Duodenal mucosa (tissue), 2 donors: ENCODE measurements around the gene SPIRE1.
"Not testable (repeated sequence)": the region's sequence is repeated elsewhere in the genome, so short reads cannot be mapped to it uniquely, and the experiment has no call there.

Experiments used
- H3K27ac ChIP-seq: one replicate; pipeline ENCODE4 v1.7.0; 2013; ENCODE audit warnings: low read depth, low read length
- H3K27me3 ChIP-seq, 2 donors: one replicate each; pipeline ENCODE4 v1.7.0; 2013; ENCODE audit warnings: low read length in 2 of 2, control low read depth in 1 of 2; ENCODE audit not compliant: insufficient read depth in 2 of 2, control insufficient read depth in 1 of 2
- H3K36me3 ChIP-seq, 2 donors: one replicate each; pipeline ENCODE4 v1.7.0; 2013; ENCODE audit warnings: low read length in 2 of 2, control low read depth in 1 of 2; ENCODE audit not compliant: insufficient read depth in 2 of 2, control insufficient read depth in 1 of 2
- H3K4me1 ChIP-seq, 2 donors: one replicate each; pipeline ENCODE4 v1.7.0; 2013; ENCODE audit warnings: low read length in 2 of 2, control low read depth in 1 of 2; ENCODE audit not compliant: insufficient read depth in 2 of 2, control insufficient read depth in 1 of 2
- H3K4me3 ChIP-seq, 2 donors: one replicate each; pipeline ENCODE4 v1.7.0; 2013; ENCODE audit warnings: low read length in 2 of 2, low read depth in 1 of 2
- H3K9ac ChIP-seq, 2 donors: one replicate each; pipeline ENCODE4 v1.7.0; 2013; ENCODE audit warnings: low read length in 2 of 2, low read depth in 1 of 2
- H3K9me3 ChIP-seq, 2 donors: one replicate each; pipeline ENCODE4 v1.7.0; 2013; ENCODE audit warnings: low read length in 2 of 2, control low read depth in 1 of 2; ENCODE audit not compliant: control insufficient read depth in 1 of 2

SPIRE1 gene

GRCh38 chr18:12500986-12501385, 156.9 kb downstream of the SPIRE1 start:
- Histone ChIP-seq H3K9ac (no peak overlapping the region), H3K4me1 (no peaks in the 10 kb centered on the region), H3K27ac (no peak overlapping the region), H3K9me3 (no peaks in the 10 kb centered on the region), H3K27me3 (no peaks in the 10 kb centered on the region), H3K36me3 (no peaks in the 10 kb centered on the region), H3K4me3 (no peak overlapping the region)

DNA sequence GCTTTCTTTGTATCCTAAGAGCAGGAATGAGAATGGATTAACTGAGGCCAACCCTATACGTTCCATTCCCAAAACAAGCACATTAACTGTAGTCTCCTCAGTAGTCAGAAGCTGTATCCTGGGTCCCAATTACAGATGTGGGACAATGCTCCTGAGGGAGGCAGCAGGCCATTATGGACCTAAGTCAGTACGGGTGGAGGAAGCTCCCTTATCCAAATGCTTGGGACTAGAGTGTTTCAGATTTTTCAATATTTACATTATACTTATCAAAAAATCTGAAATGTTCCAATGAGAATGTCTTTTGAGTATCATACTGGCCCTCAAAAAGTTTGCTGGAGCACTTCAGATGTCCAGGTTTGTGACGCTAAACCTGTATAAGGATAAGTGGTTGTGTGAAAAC, 160.1 kb downstream of the SPIRE1 start:
- Histone ChIP-seq H3K9me3 (no peaks in the 10 kb centered on the region), H3K27ac (no peak overlapping the region), H3K4me1 (no peaks in the 10 kb centered on the region), H3K4me3 (no peak overlapping the region), H3K27me3 (no peaks in the 10 kb centered on the region), H3K9ac (no peak overlapping the region), H3K36me3 (no peaks in the 10 kb centered on the region)

GRCh38 chr18:12497296-12497695, 160.6 kb downstream of the SPIRE1 start:
- H3K9me3 ChIP-seq = no peaks in the 10 kb centered on the region
- no peaks in the 10 kb centered on the region for H3K4me1 ChIP-seq
- H3K27ac ChIP-seq = no peak overlapping the region
- no peak overlapping the region for H3K9ac ChIP-seq
- H3K27me3 ChIP-seq = no peaks in the 10 kb centered on the region
- H3K36me3 ChIP-seq = no peaks in the 10 kb centered on the region
- no peak overlapping the region for H3K4me3 ChIP-seq

GRCh38 chr18:12492907-12493306, 165.0 kb downstream of the SPIRE1 start:
- Histone ChIP-seq H3K27me3 (no peaks in the 10 kb centered on the region), H3K27ac (no peak overlapping the region), H3K9me3 (no peaks in the 10 kb centered on the region), H3K36me3 (peaks cover 0 to 6% of the 10 kb centered on the region in 2 donors), H3K4me3 (no peak overlapping the region), H3K9ac (no peak overlapping the region), H3K4me1 (no peaks in the 10 kb centered on the region)

- peaks cover 0 to 6% of the 10 kb centered on the region in 2 donors for H3K36me3 ChIP-seq
- H3K27me3 ChIP-seq = no peaks in the 10 kb centered on the region
- no peaks in the 10 kb centered on the region for H3K9me3 ChIP-seq
- H3K4me3 ChIP-seq = no peak overlapping the region
- no peak overlapping the region for H3K9ac ChIP-seq
- no peaks in the 10 kb centered on the region for H3K4me1 ChIP-seq
- H3K27ac ChIP-seq = no peak overlapping the region
Measured at GRCh38 chr18:12491611-12492435, 166.1 kb downstream of the SPIRE1 start.

DNA sequence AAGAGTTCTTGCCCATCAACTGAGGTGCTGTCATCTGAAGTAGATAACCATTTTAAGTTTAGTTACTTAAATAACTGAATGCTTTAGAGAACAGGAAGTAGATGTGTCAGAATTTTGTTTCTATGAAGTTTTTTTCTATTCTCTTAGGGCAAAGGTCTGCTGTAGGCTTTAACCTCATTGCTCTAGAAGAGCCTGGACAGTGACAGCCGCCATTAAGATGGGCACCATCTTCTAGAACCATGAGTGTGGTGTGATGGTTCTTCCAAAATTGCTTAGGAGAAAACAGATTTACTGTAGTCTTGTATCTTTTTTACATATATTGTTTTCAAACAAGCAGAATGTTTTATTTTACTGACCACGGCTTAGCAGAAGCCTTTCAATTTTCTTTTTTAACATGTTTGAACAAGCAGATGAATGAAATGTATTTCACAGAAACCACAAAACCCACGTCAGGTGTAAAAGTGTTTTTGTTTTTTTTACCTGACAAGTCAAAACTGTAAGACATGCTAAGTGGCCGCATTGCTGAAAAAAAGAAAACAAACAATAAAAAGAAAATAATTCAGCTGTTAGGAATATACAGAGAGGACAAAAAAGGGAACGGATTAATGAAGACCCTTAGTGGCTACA, 172.3 kb downstream of the SPIRE1 start:
- no peaks in the 10 kb centered on the region for H3K9me3 ChIP-seq
- no peaks in the 10 kb centered on the region for H3K27me3 ChIP-seq
- H3K4me1 ChIP-seq = no peaks in the 10 kb centered on the region
- H3K9ac ChIP-seq = no peak overlapping the region
- H3K27ac ChIP-seq = no peak overlapping the region
- H3K36me3 ChIP-seq = no peaks in the 10 kb centered on the region
- no peak overlapping the region for H3K4me3 ChIP-seq

- H3K9ac ChIP-seq, H3K4me3 ChIP-seq, H3K27me3 ChIP-seq, H3K36me3 ChIP-seq, H3K9me3 ChIP-seq, H3K27ac ChIP-seq, H3K4me1 ChIP-seq: not testable (repeated sequence)
Measured at GRCh38 chr18:12481915-12482314, 176.0 kb downstream of the SPIRE1 start.

DNA sequence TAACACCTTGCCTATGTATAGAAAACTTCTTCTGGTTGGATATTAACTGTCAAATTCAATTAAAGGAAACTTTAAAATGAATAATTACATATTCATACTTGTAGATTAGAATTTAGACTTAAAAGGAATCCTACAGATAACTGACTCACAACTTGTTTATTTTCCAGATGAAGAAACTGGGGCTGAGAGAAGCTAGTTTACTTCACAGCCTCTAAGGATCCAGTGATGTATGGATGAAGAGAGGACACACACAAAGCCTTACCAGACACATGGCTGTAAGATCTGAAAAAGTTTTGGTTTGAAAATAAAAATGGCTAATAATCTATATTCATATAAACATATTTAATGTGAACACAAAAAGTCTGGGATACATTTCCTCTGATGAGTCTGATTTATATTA, 177.9 kb downstream of the SPIRE1 start:
- H3K36me3 ChIP-seq = peaks cover 0 to 4% of the 10 kb centered on the region in 2 donors
- H3K9ac ChIP-seq = no peak overlapping the region
- no peak overlapping the region for H3K27ac ChIP-seq
- no peak overlapping the region for H3K4me3 ChIP-seq
- no peaks in the 10 kb centered on the region for H3K4me1 ChIP-seq
- no peaks in the 10 kb centered on the region for H3K9me3 ChIP-seq
- H3K27me3 ChIP-seq = no peaks in the 10 kb centered on the region

DNA sequence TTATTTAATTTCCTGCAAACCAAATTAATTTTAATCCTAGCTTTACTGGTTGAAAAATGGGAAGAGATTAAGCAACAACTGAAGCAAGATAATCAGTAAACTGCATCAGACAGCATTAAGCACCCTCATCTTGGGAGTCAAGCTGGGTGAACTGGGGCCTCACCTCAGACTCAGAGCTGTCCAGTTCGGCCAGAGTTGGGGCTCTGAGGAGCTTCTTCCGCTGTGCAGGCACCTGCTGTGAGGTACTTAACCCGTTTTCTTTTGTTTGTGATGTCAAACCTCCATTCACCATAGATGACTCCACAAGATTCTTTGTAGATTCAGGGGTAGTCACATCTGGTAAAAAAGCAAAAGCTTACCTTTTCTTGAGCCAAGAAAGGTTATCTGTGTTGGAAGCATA, 178.4 kb downstream of the SPIRE1 start:
- Histone ChIP-seq H3K4me3 (no peak overlapping the region), H3K27me3 (no peaks in the 10 kb centered on the region), H3K9ac (no peak overlapping the region), H3K36me3 (peaks cover 0 to 4% of the 10 kb centered on the region in 2 donors), H3K9me3 (no peaks in the 10 kb centered on the region), H3K27ac (no peak overlapping the region), H3K4me1 (no peaks in the 10 kb centered on the region)

- H3K36me3 ChIP-seq = peaks cover 0 to 4% of the 10 kb centered on the region in 2 donors
- no peak overlapping the region for H3K4me3 ChIP-seq
- no peak overlapping the region for H3K9ac ChIP-seq
- H3K27me3 ChIP-seq = no peaks in the 10 kb centered on the region
- H3K9me3 ChIP-seq = no peaks in the 10 kb centered on the region
- H3K4me1 ChIP-seq = no peaks in the 10 kb centered on the region
- no peak overlapping the region for H3K27ac ChIP-seq
Measured at GRCh38 chr18:12478269-12479047, 179.4 kb downstream of the SPIRE1 start.
